HG02852 (cell line): ENCODE data around the gene ST6GALNAC2.
A peak's percentile ranks its signal among the peaks of the same experiment; 100 is the strongest.

Experiments
- ATAC-seq: cut with Tn5 transposase; IDR thresholded peaks from one replicate; pipeline ENCODE4 v1.9.1; 2021; ENCODE audit warnings: mild to moderate bottlenecking, moderate library complexity; ENCODE audit not compliant: unreplicated experiment

ST6GALNAC2 gene

DNA sequence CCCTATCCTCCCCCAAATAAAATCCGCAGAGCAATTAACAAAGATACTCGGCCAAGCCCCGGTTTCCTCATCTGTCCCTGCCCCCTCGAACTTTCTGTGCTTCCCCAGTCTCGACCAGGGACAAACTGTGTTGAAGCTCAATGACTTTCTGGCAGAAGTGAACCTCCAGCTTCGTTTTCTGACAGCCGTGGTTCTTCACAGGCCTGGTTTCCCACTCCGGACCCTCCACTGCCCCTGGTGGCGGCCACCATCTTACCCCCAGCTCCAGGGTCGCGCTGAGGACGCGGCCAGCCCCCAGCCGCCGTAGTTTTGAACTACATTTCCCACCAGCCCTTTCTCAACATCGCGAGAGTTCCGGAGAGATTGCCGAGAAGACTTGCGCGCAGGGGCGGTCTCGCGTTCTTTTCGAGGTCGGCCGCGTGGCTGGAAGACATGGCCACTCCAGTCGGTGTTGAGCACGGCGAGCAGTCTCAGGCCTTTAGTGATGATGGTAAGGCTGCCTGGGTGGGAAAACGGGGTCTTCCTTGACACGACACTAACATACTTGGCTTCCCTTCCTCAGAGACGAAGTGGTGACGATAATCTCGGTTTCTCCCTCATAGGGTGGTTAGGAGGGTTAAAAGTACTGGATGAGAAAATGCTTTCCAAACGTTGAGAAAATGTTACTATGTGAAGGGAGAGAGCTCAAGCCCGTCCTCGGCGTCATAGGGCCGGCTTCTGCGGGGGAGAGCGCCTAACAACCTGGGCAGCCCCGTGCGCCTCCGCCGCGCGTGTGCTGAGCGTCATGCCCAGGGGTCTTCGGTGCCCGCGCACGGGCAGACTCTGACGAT is 28.1 kb downstream of the ST6GALNAC2 start:
- ATAC-seq: peak; percentile 83

DNA sequence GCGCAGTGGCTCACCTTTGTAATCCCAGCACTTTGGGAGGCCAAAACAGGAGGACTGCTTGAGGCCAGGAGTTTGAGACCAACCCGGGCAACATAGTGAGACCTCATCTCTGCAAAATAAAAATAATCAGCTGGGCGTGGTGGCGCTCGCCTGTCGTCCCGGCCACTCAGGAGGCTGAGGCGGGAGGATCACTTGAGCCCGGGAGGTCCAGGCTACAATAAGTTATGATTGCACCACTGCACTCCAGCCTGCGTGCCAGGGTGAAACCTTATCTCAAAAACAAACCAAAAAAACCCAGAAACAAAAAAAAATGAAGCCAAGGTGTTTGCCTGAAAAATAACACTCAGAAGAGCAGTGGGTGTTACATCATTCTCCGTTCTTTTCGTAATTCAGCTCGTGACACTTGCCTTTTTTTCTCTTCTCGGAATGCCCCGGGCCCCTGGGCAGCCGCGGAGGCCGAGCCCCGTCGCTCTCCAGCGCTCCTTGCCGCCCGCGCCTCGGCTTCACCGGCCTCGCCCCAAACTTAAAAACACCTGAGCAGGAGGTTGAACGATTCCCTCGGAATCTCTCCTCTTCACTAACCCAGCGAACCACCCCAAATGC is 28.8 kb downstream of the ST6GALNAC2 start:
- no peak for ATAC-seq

DNA sequence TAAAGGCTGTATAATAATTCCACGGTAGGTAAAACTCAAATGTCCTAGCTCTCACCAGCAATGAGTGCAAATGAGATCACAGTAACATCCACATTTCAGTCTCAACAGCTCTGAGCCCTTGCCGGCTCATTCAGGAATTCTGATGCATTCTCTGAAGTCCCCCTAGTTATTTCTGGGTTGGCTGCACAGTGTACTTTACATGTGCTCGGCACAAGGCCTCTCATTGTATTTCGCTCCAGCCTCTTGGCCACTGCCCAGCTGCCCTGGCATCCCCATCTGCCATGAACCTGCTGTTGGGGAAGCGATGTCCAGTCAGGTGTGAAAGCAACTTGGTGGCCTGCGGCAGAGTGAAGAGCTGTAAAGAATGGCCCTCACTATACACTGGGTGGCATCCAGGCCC is 31.5 kb downstream of the ST6GALNAC2 start:
- no peak for ATAC-seq

DNA sequence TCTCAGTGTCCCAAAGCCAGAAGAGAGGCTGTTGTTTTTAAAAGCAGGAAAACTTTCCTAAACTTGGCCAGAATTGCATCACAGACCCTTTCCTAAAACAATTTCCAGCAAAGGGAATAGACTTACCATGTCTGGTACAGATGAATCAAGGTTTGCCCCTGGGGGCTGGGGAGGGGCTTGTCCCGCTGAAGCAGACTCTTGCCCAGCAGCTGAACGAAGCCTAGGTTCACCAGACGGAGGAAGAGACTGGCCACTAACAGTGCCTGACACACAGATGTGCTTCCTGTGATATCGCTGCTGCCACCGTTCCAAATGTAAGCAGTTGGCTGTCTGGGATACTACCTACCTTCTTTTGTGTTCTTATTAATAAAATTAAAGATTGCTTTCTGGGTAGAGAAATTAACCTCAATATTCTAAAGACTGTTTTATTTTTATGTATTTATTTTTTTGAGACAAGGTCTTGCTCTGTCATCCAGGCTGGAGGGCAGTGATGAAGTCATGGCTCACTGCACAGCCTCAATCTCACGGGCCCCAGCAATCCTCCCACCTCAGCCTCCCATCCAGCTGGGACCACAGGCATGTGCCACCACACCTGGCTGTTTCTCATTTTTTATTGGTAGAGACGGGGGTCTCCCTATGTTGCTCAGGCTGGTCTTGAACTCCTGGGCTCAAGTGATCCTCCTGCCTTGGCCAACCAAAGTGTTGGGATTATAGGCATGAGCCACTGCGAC is 32.3 kb downstream of the ST6GALNAC2 start:
- ATAC-seq: no peak

DNA sequence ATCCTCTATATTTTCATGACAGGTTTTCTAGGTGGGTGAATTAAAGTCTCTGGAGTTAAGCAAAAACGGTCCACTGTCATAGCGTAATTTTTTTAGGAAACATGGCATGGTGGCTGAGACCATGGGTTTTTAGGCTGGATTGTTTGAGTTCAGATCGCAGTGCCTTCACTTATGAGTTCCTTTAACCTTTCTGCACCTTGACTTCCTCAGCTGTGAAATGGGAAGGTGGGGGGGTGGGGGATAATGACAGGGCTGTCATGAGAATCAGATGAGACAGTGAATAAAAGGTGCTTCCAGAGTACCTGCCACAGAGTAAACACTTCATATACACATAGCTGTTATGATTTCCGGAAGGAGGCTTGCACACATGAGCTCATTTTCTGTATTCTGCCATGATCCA is 34.0 kb downstream of the ST6GALNAC2 start:
- ATAC-seq: no peak

DNA sequence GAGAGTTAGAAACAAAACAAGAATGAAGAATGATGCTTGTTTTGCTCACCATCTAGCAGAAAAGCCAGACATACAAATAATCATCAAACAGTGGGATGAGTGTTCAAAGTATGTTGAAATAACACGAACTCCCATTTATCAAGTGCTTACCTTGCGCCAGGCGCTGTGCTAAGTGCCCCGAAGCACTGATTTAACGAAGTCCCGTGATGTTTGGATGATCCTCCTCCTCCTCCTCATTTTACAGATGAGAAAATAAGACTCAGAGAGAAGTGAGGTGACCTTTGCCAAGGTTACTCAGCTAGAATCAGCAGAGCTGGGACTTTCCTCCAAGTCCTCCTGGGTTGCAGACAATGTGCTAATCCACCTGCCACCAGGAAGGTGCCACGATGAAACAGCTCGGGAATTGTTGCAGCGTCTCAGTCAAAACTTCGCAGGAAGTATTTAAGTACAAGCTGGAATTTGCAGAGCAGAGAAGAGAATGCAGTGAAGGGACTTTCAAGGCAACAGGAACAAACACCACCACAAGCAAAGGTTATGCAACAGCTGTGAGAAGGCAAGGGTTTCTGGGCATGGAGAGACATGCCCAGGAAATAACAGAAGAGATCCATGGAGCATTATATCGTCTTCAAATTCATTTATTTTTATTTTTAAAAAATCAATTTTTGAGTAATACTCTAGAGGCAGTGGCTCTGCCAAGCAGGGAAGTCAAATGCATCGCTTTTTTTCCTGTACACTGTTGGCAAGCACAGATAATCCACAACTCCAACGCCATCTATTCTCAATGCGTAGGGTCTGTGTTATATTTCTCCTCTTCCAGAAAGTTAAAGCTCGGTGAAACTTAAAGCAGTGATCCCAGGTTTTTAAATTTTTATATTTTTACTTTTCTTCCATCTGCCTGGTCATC is 34.7 kb downstream of the ST6GALNAC2 start:
- ATAC-seq: no peak

DNA sequence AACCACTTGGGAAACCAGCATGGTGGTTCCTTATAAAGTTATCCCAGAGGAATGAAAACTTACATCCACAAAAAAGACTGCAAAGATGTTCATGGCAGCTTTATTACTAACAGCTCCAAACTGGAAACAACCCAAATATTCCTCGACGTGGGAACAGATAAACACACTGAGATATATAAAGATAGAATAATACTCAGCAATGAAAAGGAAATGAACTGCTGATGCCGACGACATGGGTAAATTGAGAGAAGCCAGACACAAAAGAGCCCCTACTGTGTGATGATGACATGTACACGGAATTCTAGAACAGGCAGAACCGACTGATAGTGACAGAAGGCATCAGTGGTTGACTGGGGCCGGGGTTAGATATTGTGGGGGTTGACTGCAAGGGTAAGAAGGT is 36.1 kb downstream of the ST6GALNAC2 start:
- ATAC-seq: no peak

DNA sequence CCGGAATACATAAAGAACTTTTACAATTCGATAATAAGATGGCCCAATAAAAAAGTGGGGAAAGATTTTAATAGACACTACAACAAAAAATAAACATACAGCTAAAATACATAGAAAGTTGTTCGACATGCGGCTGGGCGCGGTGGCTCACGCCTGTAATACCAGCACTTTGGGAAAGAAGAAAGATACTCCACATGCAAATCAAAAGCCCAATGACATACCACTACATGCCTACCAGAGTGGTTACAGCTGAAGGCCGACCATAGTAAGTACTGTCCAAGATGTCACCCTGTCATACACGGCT is 36.5 kb downstream of the ST6GALNAC2 start:
- no peak for ATAC-seq

DNA sequence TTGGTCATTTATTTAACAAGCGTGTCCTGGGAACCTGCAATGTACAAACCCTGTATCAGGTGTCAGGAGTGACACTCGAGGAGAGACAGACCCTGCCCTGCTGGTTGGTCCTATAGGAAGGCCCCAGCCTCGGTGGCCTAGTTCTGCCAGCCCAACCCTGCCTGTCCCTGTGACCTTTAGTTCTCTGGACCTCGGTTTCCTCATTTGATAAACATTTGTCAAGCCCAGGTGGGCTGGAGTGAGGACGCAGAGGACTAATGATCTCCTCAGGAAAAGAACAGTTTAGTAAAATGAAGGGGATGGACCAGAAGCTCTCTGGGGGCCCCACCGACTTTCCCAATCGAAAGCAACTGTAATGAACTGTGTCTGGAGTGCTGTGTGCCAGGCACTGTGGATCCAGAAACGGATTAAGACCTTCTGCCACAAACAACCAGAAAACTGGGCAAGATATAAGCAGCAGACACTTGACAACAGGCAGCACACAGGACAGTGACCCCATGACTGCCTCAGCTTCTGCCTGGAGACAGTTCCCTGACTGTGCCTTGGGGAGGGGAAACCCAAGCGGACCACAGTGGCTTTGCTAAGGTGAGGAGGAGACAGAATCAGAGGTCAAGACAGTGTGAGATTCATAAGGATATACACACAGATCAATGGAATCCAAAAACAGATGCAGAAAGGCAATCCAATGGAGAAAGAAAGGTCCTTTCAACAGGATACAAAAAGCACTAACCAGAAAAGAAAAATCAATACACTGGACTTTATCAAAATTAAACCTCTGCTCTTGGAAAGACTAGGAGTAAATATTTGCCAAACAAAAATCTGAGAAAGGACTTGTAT is 37.1 kb downstream of the ST6GALNAC2 start:
- ATAC-seq: no peak

DNA sequence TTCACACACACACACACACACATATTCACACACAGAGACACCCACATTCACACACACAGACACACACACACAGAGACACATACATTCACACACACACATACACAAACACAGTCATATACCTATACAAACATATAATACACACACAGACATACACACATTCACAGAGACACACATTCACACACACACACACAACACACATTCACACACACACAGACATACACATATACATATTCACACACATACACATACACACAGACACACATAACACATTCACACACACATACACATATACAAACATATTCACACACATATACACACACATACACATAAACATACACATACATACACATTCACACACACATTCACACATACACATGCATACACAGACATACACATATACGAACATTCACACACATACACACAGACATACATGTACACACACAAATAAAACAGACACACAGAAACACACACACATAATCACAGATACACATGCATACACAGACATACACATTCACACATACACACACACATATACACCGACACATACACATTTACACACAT is 37.9 kb downstream of the ST6GALNAC2 start:
- no peak for ATAC-seq

DNA sequence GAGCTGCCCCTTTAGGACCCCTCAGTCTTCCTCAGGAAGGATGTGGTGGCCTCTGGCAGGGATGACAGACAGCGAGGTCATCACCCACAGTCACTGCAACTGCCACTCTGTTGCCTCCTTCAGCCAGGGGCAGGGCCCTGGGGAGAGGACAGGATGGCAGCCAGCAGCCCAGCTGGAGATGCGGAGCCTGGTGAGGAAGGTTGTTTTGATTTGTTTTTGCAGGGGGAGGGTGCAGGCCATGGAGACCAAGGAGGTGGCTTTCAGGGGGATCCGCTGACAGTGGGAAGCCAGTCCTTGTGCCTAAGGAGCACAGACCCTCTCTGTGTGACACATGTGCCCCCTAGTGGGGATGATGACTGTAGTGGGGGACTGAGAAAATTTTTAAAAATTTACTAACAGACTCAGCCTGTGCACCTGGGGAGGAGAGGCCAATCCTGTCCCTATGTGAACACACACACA is 38.4 kb downstream of the ST6GALNAC2 start:
- no peak for ATAC-seq

DNA sequence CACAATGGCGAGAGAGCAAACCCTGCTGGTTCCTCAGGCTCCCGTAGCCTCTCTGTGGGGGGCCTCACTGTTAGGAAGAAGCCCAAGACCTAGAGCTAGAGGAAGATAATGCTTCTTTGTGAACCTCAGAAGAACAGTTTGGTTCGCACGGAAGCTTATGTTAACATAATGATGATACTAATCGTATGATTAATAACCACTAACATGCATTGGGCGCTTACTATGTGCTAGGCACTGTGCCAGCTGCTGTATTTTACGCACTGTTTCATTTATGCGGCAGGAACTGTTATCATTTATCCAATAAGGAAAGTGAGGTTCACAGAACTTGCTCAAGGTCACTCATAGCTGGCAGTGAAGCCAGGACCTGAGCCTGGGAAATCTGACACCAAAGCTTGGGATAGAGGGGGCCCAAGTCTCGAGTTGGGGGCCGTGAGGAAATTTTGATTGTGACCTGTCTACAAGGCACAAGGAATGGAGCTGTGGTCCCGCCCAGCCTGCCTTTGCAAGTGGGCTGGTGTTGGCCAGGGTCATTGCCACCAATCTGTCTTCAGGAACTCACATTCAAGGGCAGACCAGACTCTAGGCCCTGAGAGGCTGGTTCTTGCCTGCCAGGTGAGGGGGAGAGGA is 39.0 kb downstream of the ST6GALNAC2 start:
- no peak for ATAC-seq

DNA sequence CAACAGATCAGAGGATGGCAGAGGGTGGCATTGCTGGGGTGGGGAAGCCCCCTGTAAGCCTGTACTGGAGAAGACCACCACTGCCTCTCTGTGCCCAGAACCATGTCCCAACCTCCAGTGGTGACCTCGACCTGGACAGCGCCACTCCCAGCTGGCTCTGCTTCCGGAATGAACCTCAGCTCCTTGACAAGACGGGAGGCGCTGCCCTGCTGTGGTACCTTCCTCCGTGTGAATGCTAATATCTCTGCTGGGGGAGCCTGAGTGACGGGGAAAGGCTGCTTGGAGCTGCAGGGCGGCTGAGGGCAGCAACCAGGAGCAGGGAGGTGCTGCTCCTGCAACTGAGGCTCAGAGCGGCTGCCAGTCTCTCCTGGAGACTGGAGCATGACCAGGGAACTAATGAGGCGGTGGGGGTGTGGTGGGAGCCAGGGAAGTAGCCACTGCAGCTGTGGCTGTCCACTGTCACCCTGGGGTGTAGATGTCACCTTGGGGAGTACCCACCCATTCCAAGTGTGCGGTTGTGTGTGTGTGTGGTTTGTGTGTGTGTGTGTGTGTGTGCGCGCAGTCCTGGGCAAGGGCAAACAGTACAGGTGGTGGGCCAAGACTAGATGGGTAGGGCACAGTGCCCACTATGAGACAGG is 39.6 kb downstream of the ST6GALNAC2 start:
- ATAC-seq: no peak

DNA sequence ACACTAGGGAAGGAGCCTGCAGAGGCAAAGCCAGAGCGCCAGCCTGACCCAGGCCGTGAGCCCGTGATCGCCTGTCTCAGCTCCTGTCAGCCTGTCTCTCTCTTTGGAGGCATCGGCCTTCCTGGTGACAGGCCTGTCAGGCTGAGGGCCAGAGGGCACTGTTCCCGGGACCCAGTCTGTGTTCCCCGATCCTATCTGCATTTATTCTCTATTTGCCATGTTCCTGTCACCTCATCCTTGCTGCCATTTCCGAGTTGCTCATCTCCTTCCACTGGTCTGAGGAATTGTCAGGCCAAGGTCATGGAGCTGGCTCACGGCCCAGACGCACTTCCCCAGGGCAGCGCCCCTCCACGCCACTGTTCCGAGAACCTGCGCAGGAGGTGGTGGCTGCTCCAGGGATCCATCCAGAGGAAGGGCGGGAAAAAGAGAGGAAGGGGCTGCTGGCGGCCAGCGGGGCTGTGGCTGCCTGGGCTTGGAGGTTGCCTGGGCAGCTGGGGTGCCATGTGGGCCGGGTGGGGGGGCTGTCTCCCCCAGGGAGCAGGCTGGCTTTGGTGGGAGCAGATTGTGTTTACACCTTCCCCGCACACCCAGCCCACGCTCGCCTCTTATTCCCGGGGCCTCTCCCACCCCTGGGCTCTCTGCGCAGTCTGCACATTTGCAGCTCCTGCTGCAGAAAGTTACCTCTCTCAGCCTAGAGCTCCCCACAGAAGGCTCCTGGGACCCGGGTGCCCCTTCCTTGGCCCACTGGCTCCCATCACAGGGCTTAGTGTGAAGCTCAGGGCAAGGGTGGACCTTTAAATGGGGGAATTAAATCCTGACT is 40.9 kb downstream of the ST6GALNAC2 start:
- no peak for ATAC-seq

DNA sequence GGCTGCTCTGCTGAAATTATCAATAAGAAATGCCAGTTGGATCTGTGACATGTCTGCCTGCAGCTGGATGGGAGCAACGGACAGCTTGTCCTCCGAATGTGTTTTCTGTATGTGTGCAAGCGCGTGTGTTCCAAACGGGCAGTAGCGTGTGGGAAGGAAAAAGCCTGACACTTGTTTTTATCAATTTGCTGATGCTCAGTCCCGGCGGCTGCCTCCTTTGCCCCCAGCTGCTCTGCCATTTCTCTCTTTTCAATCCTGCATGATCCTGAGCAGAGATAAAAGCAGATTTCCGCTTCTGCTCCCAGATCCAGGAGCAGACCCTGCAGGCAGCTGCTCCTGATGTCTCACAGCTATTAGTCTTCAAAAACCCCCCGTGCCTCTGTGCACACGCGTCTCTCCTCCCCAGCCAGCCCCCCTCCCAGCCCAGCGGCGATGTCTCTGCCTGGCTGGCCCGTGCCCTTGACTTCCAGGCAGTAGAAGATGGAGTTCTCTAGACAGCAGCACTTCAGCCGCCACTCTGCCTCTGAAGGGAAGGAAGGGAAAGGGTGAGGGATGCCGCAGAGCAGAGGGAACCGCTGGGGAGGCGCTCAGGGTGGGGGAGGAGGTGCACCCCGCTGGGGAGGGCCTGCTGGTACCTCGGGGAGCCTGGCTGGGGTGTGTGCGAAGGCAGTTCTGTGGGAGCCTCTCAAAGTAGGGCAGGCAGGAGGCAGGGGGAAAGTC is 41.7 kb downstream of the ST6GALNAC2 start:
- ATAC-seq: no peak

DNA sequence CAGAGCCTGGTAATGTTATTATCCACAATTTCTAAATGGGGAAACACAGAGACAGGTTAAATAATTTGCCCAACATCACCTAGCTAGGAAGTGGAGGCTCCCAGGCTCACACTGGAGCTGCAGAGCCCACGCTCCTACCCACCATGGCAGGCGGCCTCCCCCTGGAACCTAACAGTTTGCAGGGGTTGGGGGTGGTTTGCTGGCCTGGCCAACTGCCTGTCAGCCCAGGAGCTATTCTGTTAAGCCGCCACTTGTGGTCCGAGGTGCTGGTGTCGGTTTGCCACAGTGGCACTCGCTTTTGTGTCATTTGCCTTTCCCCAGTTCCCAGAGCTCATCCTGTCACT is 42.2 kb downstream of the ST6GALNAC2 start:
- ATAC-seq: no peak

DNA sequence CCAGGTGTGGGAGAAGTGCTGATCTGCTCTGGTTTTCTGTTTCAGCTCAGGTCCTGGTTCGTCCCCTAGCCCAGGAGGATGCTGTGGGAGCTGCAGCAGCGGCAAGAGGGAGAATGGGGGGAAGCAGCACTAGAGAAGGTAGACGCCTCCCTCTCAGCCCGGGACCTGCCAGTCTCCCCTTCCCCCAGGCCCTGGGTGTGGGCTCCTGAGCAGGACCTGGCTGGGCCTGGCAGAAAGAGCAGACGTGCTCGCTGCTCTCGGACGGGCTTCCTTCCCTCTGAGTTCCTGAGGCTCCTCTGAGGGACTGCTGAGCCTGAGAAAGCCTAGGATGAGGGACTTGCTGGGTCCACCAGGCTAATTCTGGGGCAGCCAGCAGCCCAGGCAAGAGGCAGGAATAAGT is 42.7 kb downstream of the ST6GALNAC2 start:
- ATAC-seq: no peak
